OCI-LY3 (cell line): ENCODE results near the gene DCDC2.

ENCODE experiments used
- CTCF ChIP-seq: fragments of 200-600, 300-600 bp; sonication (generic); IDR thresholded peaks from 2 replicates; pipeline ENCODE4 v1.5.1; 2014; ENCODE audit warnings: antibody characterized with exemption, low read length, low read depth
- EZH2phosphoT487 ChIP-seq: fragments of 200-600 bp; shearing (Covaris generic); IDR thresholded peaks from 2 replicates; pipeline ENCODE4 v1.6.1; 2018; ENCODE audit warnings: antibody characterized with exemption, mixed run types, low read depth

GRCh38 chr6:24245275-24245674 lies 112.6 kb downstream of the DCDC2 start:
- no peak for TF ChIP-seq CTCF
- TF ChIP-seq EZH2phosphoT487 = no peak
